Neural progenitor cell (in vitro differentiated cells): ENCODE results near the gene LPCAT2.

Experiments
- CTCF ChIP-seq: fragments of 200-600 bp; sonication (generic); IDR thresholded peaks from 2 replicates; pipeline ENCODE4 v1.5.1; 2017; ENCODE audit warnings: antibody characterized with exemption, mild to moderate bottlenecking
- EZH2phosphoT487 ChIP-seq: fragments of 200-600 bp; sonication (generic); IDR thresholded peaks from 2 replicates; pipeline ENCODE4 v1.6.1; 2017; ENCODE audit warnings: antibody characterized with exemption

GRCh38 chr16:55588799-55589198, 79.9 kb downstream of the LPCAT2 start:
- TF ChIP-seq CTCF (no peak), EZH2phosphoT487 (no peak)
